ENCODE data around the gene CTXND2. TPM values are rescaled to one million over a fixed set of nuclear protein-coding genes. Genes with fewer than 3 reads are reported as not detected.

CTXND2 gene
- total and polyA plus RNA-seq, 2 donors (not counting 3 experiments of a cell fraction or from before 2014, with no cell fraction given): not detected

GRCh38 chr1:150873521-150873920 lies 13.4 kb upstream of the CTXND2 start:
- no peak overlapping the region for H3K9ac ChIP-seq (replicated peaks; ENCODE audit: extremely low read depth, insufficient read depth, low read length)

GRCh38 chr1:150874455-150875196 lies 12.3 kb upstream of the CTXND2 start:
- no peak for TF ChIP-seq EZH2 (IDR thresholded peaks at IDR 0.05; ENCODE audit: borderline replicate concordance, low read depth, low read length, severe bottlenecking)
- TF ChIP-seq CTCF (IDR thresholded peaks at IDR 0.05; ENCODE audit: extremely low read depth in 1 of 2, insufficient read depth in 1 of 2, low read depth in 1 of 2, low read length in 2 of 2): no peak
- no peak for TF ChIP-seq MYC (IDR thresholded peaks at IDR 0.05; ENCODE audit: low read depth, low read length)
- TF ChIP-seq POLR2A (IDR thresholded peaks at IDR 0.05; ENCODE audit: low read depth, low read length): no peak
- TF ChIP-seq GATA2 (IDR thresholded peaks at IDR 0.05; ENCODE audit: insufficient read depth, insufficient read length, low read depth, low read length): no peak
- no peak for TF ChIP-seq JUN (IDR thresholded peaks at IDR 0.05; ENCODE audit: borderline replicate concordance, insufficient read depth, insufficient read length, low read depth)
- H3K36me3 ChIP-seq (ENCODE audit: control insufficient read depth in 2 of 2, extremely low read depth in 1 of 2, insufficient read depth in 2 of 2, low read length in 2 of 2): peaks cover 0 to 2% of the 10 kb centered on the region in 2 experiments
- ChIA-PET POLR2A (interaction anchor here (0.6 kb wide), 1 partner anchor 263 kb away, joined by 6 read pairs; no protein-coding TSS in a partner anchor), CTCF (interaction anchor here (0.6 to 1.6 kb wide), 4 partner anchors 10 to 48 kb away, joined by 3 to 5 read pairs (median 3); no protein-coding TSS in a partner anchor)
- no TSS peak for BruUV-seq (replicated peaks)
- H3K79me2 ChIP-seq (ENCODE audit: control insufficient read depth, insufficient read depth, low read length): peaks cover 36% of the 10 kb centered on the region
- DNase-seq (ENCODE audit: low read depth, low spot score): peak; percentile 26
- peak overlapping the region; percentile 99 for H3K4me2 ChIP-seq (ENCODE audit: insufficient read depth, low read length)
- H3K4me1 ChIP-seq (ENCODE audit: control insufficient read depth, extremely low read depth, insufficient read depth, low read length): peaks cover 13% of the 10 kb centered on the region
- no peaks in the 10 kb centered on the region for H3K27me3 ChIP-seq (ENCODE audit: control insufficient read depth in 2 of 2, insufficient read depth in 2 of 2, low read length in 2 of 2)
- peak overlapping the region in 2 of 3 experiments; percentile 81 to 91 for H3K4me3 ChIP-seq (replicated peaks in 1 of 3; ENCODE audit: insufficient read depth in 1 of 3, low read depth in 1 of 3, low read length in 3 of 3)
- H3K9me3 ChIP-seq (replicated peaks; ENCODE audit: control insufficient read depth, insufficient read depth, low read length): no peaks in the 10 kb centered on the region
- intact Hi-C loops (cut with micrococcal nuclease) (loop anchor here (5.0 kb wide), 2 partner anchors 103 to 112 kb away; no protein-coding TSS in a partner anchor), dilution Hi-C loops (cut with MboI; ENCODE audit: extremely low pct_ligation_motif_present, low sequenced_read_pairs) (no loop called here)
- H3K9ac ChIP-seq (replicated peaks; ENCODE audit: extremely low read depth, insufficient read depth, low read length): peak overlapping the region; percentile 81
- H3K9me1 ChIP-seq (replicated peaks; ENCODE audit: control insufficient read depth, extremely low read depth, insufficient read depth, low read length): no peaks in the 10 kb centered on the region
- no peaks in the 10 kb centered on the region for H4K20me1 ChIP-seq (replicated peaks; ENCODE audit: control insufficient read depth, extremely low read depth, insufficient read depth, low read length)
- H3K27ac ChIP-seq (ENCODE audit: insufficient read depth, low read depth, low read length): no peak overlapping the region
- no peak overlapping the region for H2AFZ ChIP-seq (ENCODE audit: low read depth, low read length)
- FAIRE-seq: no peak

More at GRCh38 chr1:150873521-150873920, 13.4 kb upstream of the CTXND2 start:
- no peaks in the 10 kb centered on the region for H3K27me3 ChIP-seq (ENCODE audit: control insufficient read depth in 2 of 2, insufficient read depth in 2 of 2, low read length in 2 of 2)
- H3K4me3 ChIP-seq (replicated peaks in 1 of 3; ENCODE audit: insufficient read depth in 1 of 3, low read depth in 1 of 3, low read length in 3 of 3): no peak overlapping the region
- TF ChIP-seq MAX (IDR thresholded peaks at IDR 0.05; ENCODE audit: insufficient read depth, insufficient read length) (no peak), POLR2A (IDR thresholded peaks at IDR 0.05; ENCODE audit: low read depth, low read length) (no peak), POLR2AphosphoS5 (IDR thresholded peaks at IDR 0.05; ENCODE audit: insufficient read depth, low read depth, low read length) (no peak), MYC (IDR thresholded peaks at IDR 0.05; ENCODE audit: low read depth, low read length) (no peak), GATA2 (IDR thresholded peaks at IDR 0.05; ENCODE audit: insufficient read depth, insufficient read length, low read depth, low read length) (no peak), JUN (IDR thresholded peaks at IDR 0.05; ENCODE audit: borderline replicate concordance, insufficient read depth, insufficient read length, low read depth) (no peak)
- H3K9me3 ChIP-seq (replicated peaks; ENCODE audit: control insufficient read depth, insufficient read depth, low read length): no peaks in the 10 kb centered on the region
- peaks cover 36% of the 10 kb centered on the region for H3K79me2 ChIP-seq (ENCODE audit: control insufficient read depth, insufficient read depth, low read length)
- FAIRE-seq (no peak), DNase-seq (ENCODE audit: low read depth, low spot score) (no peak)
- no peak overlapping the region for H3K4me2 ChIP-seq (ENCODE audit: insufficient read depth, low read length)
- H3K4me1 ChIP-seq (ENCODE audit: control insufficient read depth, extremely low read depth, insufficient read depth, low read length): peaks cover 13% of the 10 kb centered on the region
- intact Hi-C loops (cut with micrococcal nuclease): no loop called here
- no peaks in the 10 kb centered on the region for H3K9me1 ChIP-seq (replicated peaks; ENCODE audit: control insufficient read depth, extremely low read depth, insufficient read depth, low read length)
- H3K36me3 ChIP-seq (ENCODE audit: control insufficient read depth in 2 of 2, extremely low read depth in 1 of 2, insufficient read depth in 2 of 2, low read length in 2 of 2): peaks cover 0 to 2% of the 10 kb centered on the region in 2 experiments
- POLR2A ChIA-PET: no interaction called here
- dilution Hi-C loops (cut with MboI; ENCODE audit: extremely low pct_ligation_motif_present, low sequenced_read_pairs): no loop called here
- H2AFZ ChIP-seq (ENCODE audit: low read depth, low read length): no peak overlapping the region
- no peaks in the 10 kb centered on the region for H4K20me1 ChIP-seq (replicated peaks; ENCODE audit: control insufficient read depth, extremely low read depth, insufficient read depth, low read length)
- no peak overlapping the region for H3K27ac ChIP-seq (ENCODE audit: insufficient read depth, low read depth, low read length)
- no TSS peak for BruUV-seq (replicated peaks)
- CTCF ChIA-PET: no interaction called here

All from endothelial cell of umbilical vein (primary cell).